Stimulated activated CD8-positive, alpha-beta memory T cell treated with anti-CD3 and anti-CD28 coated beads, Interleukin-7, amount 100 ng/mL, for 1 hour (primary cell): ENCODE measurements around the gene PDE10A.
"Not testable (repeated sequence)": the region's sequence is repeated elsewhere in the genome, so short reads cannot be mapped to it uniquely, and the experiment has no call there.

ENCODE experiments used
- DNase-seq, 2 donors: peaks; one replicate each; pipeline ENCODE4 v3.0.0-alpha.2; 2020; ENCODE audit warnings: low read depth in 2 of 2

The PDE10A gene

DNA sequence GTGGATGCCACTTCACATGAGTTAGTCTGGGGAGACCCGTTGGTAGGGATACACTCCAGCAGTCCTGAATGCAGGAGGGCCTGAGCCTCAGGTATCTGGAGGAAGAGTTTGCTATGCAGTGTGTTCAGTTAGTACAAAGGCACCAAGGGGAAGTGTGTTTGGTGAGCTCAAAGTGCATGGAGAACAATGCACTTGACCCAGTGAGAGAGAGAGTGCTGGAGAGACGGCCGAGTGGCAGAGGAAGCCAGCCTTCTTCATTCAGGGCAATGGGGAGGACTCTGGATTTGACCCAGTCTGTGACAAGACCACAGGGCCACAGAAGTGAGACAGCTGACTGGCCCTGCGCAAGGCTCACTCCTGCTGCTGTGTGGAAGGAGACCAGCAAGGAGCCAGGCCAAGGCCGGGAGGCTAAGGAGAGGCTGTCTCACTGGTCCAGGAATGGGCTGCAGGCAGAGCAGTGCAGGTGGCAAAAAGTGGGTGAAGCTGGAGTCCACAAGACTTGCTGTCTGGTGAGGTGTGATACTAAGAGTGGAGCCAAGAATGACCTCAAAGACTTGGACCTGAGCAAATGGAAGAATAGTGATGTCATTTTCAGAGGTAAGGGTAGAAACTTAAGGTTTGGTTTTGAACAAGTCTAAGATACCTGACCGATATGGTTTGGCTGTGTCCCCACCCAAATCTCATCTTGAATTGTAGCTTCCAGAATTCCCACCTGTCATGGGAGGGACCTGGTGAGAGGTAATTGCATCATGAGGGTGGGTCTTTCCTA, 38.0 kb downstream of the PDE10A start:
- DNase-seq = no peak

- DNase-seq = no peak
Measured at GRCh38 chr6:165621940-165622339, 41.1 kb downstream of the PDE10A start.

- DNase-seq = not testable (repeated sequence)
Measured at GRCh38 chr6:165618891-165619290, 44.1 kb downstream of the PDE10A start.

DNA sequence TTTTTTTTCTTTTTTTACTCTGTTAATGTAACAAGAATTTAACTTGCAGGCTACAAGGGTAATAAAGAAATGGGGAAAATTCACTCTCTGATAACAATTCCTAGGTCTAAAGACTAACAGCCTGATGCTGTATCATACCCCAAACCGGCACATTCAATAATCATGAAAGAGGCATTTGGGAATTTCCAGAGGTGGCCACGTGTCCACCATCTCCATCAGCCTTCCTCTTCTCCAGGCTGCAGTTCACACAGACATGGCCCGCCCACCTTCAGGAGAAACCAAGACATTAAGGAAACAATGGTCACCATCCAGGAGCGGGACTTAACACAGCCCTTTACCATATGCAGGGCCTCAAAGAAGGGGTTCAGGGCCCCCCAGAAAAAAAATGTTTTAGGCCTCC, 44.8 kb downstream of the PDE10A start:
- DNase-seq = no peak

DNA sequence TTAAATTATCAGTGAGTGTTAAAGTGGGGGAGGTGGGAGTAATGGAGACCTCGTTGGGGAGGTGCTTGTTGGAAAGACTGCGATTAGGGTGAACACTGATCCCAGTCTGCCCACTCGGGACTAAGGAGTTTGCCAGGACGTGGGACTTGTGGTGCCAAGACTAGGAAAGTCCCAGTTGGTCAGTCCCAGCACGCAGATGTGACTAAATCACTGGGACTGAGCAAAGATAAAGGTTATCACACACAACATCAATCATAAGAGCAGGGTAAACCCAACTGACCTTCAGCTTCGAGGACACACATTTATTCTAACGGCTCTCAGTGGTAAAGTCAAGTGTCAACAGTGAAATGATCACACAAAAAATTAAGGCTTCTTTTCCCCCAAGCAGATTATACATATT, 45.5 kb downstream of the PDE10A start:
- DNase-seq = no peak

GRCh38 chr6:165616116-165616515, 46.9 kb downstream of the PDE10A start:
- DNase-seq = no peak

DNA sequence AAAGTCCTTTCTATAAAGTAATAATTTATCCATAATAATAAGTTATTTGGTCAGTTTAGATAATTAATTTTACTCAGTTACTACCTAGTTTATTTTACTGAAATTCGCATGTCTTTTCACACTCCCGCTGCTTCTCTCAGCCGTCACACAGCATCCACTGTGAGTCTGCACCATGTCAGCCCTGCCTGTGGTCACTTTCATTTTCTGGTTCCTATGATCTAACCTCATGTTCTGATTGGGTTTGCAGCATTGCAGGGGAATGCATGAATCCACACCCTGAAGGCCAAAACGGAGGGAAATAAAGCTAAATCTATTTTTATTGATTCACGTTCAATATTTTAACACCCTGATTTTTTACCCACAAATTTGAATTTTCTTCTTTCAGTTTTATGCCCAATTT, 47.4 kb downstream of the PDE10A start:
- DNase-seq = no peak

DNA sequence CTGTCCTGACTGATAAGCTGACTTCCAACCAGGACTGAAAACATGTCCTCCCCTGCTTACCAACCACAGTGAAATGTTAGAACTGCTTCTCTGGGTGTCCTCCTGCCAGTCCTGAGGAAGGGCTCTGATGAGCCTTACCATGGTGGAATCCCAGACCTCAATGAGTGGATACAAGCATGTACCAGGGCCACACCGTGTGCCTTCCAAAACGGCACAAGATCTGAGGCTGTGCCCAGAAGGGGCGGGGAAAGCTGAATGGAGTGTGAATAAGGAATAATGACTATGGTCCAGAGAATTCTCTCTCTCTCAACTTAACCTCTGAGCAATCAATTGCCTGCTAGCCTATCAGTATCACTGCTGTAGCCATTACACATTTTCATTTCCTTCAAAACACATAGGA, 51.7 kb downstream of the PDE10A start:
- no peak for DNase-seq

DNA sequence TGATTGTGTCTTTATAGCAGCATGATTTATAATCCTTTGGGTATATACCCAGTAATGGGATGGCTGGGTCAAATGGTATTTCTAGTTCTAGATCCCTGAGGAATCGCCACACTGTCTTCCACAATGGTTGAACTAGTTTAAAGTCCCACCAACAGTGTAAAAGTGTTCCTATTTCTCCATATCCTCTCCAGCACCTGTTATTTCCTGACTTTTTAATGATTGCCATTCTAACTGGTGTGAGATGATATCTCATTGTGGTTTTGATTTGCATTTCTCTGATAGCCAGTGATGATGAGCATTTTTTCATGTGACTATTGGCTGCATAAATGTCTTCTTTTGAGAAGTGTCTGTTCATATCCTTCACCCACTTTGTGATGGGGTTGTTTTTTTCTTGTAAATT, 54.5 kb downstream of the PDE10A start:
- DNase-seq = not testable (repeated sequence)

- DNase-seq = no peak
Measured at GRCh38 chr6:165606740-165607008, 56.4 kb downstream of the PDE10A start.

DNA sequence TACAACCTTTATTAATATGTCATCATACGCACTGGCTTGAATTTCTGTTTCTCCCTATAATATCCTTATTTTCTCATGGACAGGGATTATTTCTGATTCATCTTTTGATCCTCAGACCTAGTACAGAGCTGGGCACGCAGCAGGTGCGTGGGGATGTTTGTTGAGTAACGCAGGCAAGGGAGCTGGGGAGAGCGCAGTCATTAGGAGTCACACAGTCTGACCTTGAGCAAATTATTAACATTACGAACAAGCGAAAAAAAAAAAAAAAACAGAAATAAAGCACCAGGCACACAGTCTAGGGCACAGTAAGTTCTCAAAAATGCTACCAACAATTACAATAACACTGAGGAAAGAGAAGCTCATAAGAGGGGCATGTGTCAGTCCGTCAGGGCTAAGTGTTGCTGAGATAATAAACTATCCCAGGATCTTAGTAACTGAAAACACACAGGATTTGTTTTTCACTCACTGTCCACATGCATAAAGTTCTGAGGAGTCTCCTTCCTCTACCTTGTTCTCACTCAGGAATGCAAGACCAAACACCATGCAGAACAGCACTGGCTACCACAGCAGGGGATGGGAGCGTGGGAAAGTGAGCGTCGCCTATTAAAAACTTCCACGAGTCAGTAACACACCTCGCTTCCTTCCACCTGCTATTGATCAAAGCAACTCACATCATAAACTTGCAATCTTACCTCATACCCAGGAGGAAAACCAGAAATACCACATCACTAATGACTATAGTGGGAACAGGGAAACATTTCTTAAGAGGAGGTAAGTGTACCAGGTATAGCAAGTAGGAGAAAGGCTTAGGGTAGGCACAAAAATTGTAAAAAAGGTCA, 56.9 kb downstream of the PDE10A start:
- DNase-seq = no peak

GRCh38 chr6:165605182-165605875, 57.7 kb downstream of the PDE10A start:
- no peak for DNase-seq

- DNase-seq = no peak
Measured at GRCh38 chr6:165602291-165602690, 60.8 kb downstream of the PDE10A start.

- DNase-seq = no peak
Measured at GRCh38 chr6:165600606-165601005, 62.4 kb downstream of the PDE10A start.

- no peak for DNase-seq
Measured at GRCh38 chr6:165599596-165600487, 63.2 kb downstream of the PDE10A start.

- no peak for DNase-seq
Measured at GRCh38 chr6:165599121-165599520, 63.9 kb downstream of the PDE10A start.

DNA sequence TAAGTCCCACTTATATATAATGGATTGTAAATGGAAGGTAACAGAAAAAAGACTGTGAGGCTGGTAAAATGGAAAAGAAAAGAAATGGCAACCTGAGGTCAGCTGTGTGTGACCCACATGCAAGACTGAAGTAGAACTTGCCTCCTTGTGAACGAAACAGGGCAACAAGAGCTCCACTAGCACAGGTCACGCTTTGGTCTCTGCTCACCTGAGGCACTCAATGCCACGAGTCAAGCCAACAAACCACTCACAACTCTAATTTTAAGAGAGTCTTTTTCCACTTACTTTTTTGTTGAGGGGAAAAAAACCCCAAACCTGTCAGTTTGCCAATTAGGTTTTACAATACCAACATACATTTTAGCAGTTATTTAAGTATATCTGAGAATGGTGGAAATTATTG, 65.2 kb downstream of the PDE10A start:
- no peak for DNase-seq

- no peak for DNase-seq
Measured at GRCh38 chr6:165594584-165595333, 68.3 kb downstream of the PDE10A start.

- DNase-seq = not testable (repeated sequence)
Measured at GRCh38 chr6:165592947-165593346, 70.1 kb downstream of the PDE10A start.

GRCh38 chr6:165588515-165588914, 74.5 kb downstream of the PDE10A start:
- no peak for DNase-seq

- no peak for DNase-seq
Measured at GRCh38 chr6:165587206-165587605, 75.8 kb downstream of the PDE10A start.
